Measurements from ENCODE around the gene NOL11. TPM values are rescaled to one million over a fixed set of nuclear protein-coding genes. Genes with fewer than 3 reads are reported as not detected.
A peak's percentile ranks its signal among the peaks of the same experiment; 100 is the strongest.

The NOL11 gene
- total and polyA plus RNA-seq, 12 donors: 21.7 to 44.8 (median 24.7) TPM

DNA sequence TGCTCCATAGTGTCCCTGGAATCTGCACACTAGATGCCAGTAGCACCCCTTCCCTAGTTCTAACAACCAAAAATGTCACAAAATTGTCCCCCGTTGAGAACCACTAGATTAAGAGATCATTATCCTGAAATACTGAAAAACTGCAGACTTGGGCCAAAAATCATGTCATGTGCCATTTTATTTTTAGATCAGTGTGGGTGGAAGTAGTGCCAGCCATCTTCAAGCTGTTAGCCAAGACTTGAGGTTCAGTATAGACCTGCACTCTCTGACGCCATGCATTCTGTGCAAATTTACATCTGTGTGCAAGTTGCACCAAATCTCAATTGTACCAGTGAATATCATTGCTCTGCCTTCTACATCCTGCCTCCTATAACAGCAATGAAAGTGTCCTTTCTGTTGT lies 31.5 kb upstream of the NOL11 start:
- Histone ChIP-seq H3K27me3 (no peaks in the 10 kb centered on the region), H3K9me3 (no peaks in the 10 kb centered on the region), H3K4me1 (peaks cover 0 to 16% (median 0%) of the 10 kb centered on the region in 9 donors), H3K27ac (no peak overlapping the region), H3K4me3 (no peak overlapping the region), H3K36me3 (peaks cover 0 to 10% (median 0%) of the 10 kb centered on the region in 9 donors)
- ATAC-seq (no peak), DNase-seq (no peak)
- 87 to 88% methylated on average over 2 of the region's 2 CpGs for WGBS, 2 donors
- intact Hi-C loops (cut with DNase I): loop anchor here in 7 of 10 donors (5.0 to 10.0 kb wide), 6 partner anchors 51 to 971 kb away; partner anchors contain the start of gene PITPNC1 (in 2 of the 7)
- TF ChIP-seq CTCF (IDR thresholded peaks at IDR 0.05): no peak

GRCh38 chr17:67687511-67687910 lies 30.2 kb upstream of the NOL11 start:
- Histone ChIP-seq H3K36me3 (peaks cover 0 to 17% (median 0%) of the 10 kb centered on the region in 9 donors), H3K4me1 (peaks cover 0 to 16% (median 0%) of the 10 kb centered on the region in 9 donors), H3K4me3 (no peak overlapping the region), H3K9me3 (no peaks in the 10 kb centered on the region), H3K27ac (no peak overlapping the region), H3K27me3 (no peaks in the 10 kb centered on the region)
- DNase-seq (no peak), ATAC-seq (no peak)
- TF ChIP-seq CTCF (IDR thresholded peaks at IDR 0.05): no peak
- intact Hi-C loops (cut with DNase I): loop anchor here in 7 of 10 donors (5.0 to 10.0 kb wide), 6 partner anchors 53 to 973 kb away; partner anchors contain the start of gene PITPNC1 (in 2 of the 7)
- WGBS, 2 donors: 91 to 94% methylated on average over 2 of the region's 2 CpGs

DNA sequence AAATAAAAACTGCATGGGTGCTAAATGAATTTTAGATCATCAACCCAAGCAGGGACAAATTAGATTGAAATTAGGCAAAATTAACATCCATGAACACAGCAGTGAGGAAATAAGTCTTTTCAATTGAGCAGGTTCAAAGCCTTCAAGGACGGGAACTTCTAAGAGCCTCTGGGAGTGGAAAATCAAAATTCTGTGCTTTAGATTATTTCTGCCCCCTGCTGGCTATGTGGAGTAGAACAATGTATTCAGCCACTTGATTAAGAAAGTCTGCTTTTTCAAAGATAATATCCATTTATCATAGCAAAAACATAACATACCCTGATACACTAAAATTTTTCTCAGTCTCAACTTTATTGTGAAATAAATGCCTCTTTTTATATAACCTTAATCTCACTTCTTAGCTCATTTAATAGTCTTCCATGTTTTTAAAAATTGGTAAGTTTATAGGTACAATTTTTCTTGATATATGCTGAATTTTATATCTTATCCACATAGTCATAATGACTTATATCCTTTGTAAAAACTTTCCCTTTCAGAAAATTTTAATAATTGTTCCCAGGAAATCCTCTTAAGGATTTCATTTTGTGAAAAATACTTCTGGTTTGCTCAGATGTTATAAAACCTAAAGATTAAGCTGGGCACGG lies 28.1 kb upstream of the NOL11 start:
- WGBS, 2 donors: 43 to 49% methylated on average over 2 of the region's 2 CpGs
- intact Hi-C loops (cut with DNase I): loop anchor here (1.0 to 10.0 kb wide), 11 partner anchors 55 to 975 kb away; partner anchors contain the start of gene PITPNC1 (in 3 of the 10)
- Histone ChIP-seq H3K27ac (no peak overlapping the region), H3K4me3 (no peak overlapping the region), H3K4me1 (peaks cover 0 to 16% (median 0%) of the 10 kb centered on the region in 9 donors), H3K36me3 (peaks cover 0 to 36% (median 0%) of the 10 kb centered on the region in 9 donors), H3K9me3 (no peaks in the 10 kb centered on the region), H3K27me3 (no peaks in the 10 kb centered on the region)
- ATAC-seq: peak in 2 of 8 donors; percentile 51 to 62
- TF ChIP-seq CTCF (IDR thresholded peaks at IDR 0.05): peak; percentile 77 to 88 (median 82)
- peak in 1 of 2 donors; percentile 73 for DNase-seq

DNA sequence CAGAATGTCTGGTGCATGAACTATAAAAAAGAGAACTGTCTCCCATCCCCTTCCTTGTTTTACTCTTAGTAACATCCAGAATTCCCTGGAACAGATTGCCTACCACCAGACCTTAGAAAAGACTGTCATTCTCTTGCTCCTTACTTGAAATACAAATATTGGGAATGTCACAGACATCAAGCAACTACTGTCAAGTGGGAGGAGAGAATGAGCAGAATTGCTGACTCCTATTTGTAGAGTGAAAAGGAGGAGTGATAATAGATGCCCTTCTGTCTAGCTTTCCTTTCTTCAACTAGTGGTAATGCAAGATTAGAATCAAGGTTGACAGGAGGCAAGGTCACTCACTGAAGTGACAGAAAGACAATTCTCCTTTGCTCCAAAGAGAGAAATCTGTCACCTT lies 23.9 kb upstream of the NOL11 start:
- ATAC-seq: no peak
- no peak overlapping the region for H3K4me3 ChIP-seq

More for the DNA sequence above, 23.9 kb upstream of the NOL11 start:
- no peaks in the 10 kb centered on the region for H3K9me3 ChIP-seq
- DNase-seq: no peak
- H3K36me3 ChIP-seq: peaks cover 0 to 26% (median 0%) of the 10 kb centered on the region in 9 donors
- no peaks in the 10 kb centered on the region for H3K27me3 ChIP-seq
- H3K27ac ChIP-seq: no peak overlapping the region
- intact Hi-C loops (cut with DNase I): loop anchor here in 2 of 10 donors (10.0 kb wide), 2 partner anchors 189 to 209 kb away; no protein-coding TSS in a partner anchor
- H3K4me1 ChIP-seq: peaks cover 0 to 7% (median 0%) of the 10 kb centered on the region in 9 donors
- no peak for TF ChIP-seq CTCF (IDR thresholded peaks at IDR 0.05)
